Activated T-helper 1 cell treated with anti-CD3 and anti-CD28 coated beads, Interleukin-2, amount 50 U/mL, for 16 hours (primary cell): ENCODE results near the gene VAMP2.

Experiments used
- DNase-seq, 2 donors: peaks; one replicate each; pipeline ENCODE4 v3.0.0-alpha.2; 2020; ENCODE audit warnings: low read depth in 1 of 2, low spot score in 1 of 2

The VAMP2 gene

GRCh38 chr17:8155996-8156245 is 6.8 kb downstream of the VAMP2 start:
- no peak for DNase-seq

- DNase-seq = no peak
Observed at GRCh38 chr17:8155231-8155995, 7.3 kb downstream of the VAMP2 start.

GRCh38 chr17:8154608-8155155 is 8.1 kb downstream of the VAMP2 start:
- DNase-seq = no peak

- DNase-seq = peak; percentile 73 to 78
Observed at GRCh38 chr17:8153957-8154607, 8.7 kb downstream of the VAMP2 start.

GRCh38 chr17:8153525-8153956 is 9.2 kb downstream of the VAMP2 start:
- no peak for DNase-seq

- no peak for DNase-seq
Observed at GRCh38 chr17:8153031-8153451, 9.7 kb downstream of the VAMP2 start.

- peak; percentile 62 to 77 for DNase-seq
Observed at GRCh38 chr17:8152112-8152775, 10.5 kb downstream of the VAMP2 start, which contains the start of gene PER1. Gene PER1 (minus strand): TSS chr17:8152404. CDS start chr17:8150706, 1,698 bp downstream.

- no peak for DNase-seq
Observed at GRCh38 chr17:8151641-8152111, 11.1 kb downstream of the VAMP2 start.

- DNase-seq = peak; percentile 81 to 82
Observed at GRCh38 chr17:8151120-8151640, 11.6 kb downstream of the VAMP2 start.

GRCh38 chr17:8150194-8151119 is 12.3 kb downstream of the VAMP2 start:
- no peak for DNase-seq

GRCh38 chr17:8149419-8150193 is 13.1 kb downstream of the VAMP2 start:
- DNase-seq = no peak

- DNase-seq = no peak
Observed at GRCh38 chr17:8148560-8148959, 14.2 kb downstream of the VAMP2 start.

GRCh38 chr17:8147805-8148404 is 14.8 kb downstream of the VAMP2 start:
- no peak for DNase-seq

- DNase-seq = no peak
Observed at GRCh38 chr17:8147141-8147804, 15.5 kb downstream of the VAMP2 start.

- no peak for DNase-seq
Observed at GRCh38 chr17:8146381-8147140, 16.2 kb downstream of the VAMP2 start.

- no peak for DNase-seq
Observed at GRCh38 chr17:8145811-8146210, 16.9 kb downstream of the VAMP2 start.

GRCh38 chr17:8144401-8145231 is 18.1 kb downstream of the VAMP2 start:
- no peak for DNase-seq
